HTR-8/SVneo (cell line): ENCODE results near the gene KRTAP4-7.
"Not testable (repeated sequence)": the region's sequence is repeated elsewhere in the genome, so short reads cannot be mapped to it uniquely, and the experiment has no call there.

Source experiments
- DNase-seq: peaks from one replicate; pipeline ENCODE4 v3.0.0; 2011; ENCODE audit warnings: low spot score, mixed read lengths; ENCODE audit not compliant: insufficient read length
- FAIRE-seq: peaks from 2 replicates; lab custom pipeline; 2011; peaks lifted over from hg19 to GRCh38; lab: Jason Lieb, UNC

Gene KRTAP4-7

DNA sequence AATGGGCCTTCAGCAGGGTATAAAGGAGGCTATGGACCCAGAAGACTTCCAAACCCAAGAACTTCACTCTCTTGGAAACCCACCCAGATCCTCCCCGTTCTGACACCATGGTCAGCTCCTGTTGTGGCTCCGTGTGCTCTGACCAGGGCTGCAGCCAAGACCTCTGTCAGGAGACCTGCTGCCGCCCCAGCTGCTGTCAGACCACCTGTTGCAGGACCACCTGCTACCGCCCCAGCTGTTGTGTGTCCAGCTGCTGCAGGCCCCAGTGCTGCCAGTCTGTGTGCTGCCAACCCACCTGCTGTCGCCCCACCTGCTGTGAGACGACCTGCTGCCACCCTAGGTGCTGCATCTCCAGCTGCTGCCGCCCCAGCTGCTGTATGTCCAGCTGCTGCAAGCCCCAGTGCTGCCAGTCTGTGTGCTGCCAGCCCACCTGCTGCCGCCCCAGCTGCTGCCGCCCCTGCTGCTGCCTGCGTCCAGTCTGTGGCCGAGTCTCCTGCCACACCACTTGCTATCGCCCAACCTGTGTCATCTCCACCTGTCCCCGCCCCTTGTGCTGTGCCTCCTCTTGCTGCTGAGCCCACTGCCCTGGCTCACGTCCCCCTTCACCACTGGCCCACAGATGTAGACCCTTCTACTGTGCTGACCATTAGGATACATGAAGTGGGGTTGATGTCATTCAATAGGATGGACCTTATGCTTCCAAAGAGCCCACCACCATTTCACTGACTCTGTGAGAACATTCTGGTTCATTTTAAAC, at the start of gene KRTAP4-7:
TSS of gene KRTAP4-7 (plus strand) at position 51 of the 757 bp plus-strand sequence. CDS start at position 108, 57 bp downstream.
- peak; percentile 20 for FAIRE-seq
- not testable (repeated sequence) for DNase-seq

DNA sequence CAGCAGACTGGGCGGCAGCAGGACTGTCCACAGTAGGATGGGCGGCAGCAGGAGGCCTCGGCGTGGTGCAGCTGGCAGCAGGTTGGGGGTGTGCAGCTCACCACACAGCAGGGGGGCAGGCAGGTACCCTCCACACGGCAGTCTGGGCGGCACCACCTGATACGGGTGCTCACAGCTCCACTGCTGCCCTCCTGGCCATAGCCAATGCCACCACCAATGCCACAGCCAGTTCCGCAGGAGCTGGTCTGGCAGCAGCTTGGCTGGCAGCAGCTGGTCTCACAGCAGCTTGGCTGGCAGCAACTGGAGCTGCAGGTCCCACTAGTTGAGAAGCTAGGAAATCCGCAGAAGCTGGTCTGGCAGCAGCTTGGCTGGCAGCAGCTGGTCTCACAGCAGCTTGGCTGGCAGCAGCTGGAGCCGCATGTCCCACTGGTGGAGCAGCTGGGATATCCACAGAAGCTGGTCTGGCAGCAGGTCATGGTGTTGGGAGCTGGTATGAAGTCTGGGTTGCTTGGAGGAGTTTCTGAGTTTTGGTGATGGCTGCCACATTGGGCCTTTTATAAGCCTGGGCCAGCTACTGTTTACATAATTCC, 49.5 kb upstream of the KRTAP4-7 start, which contains the start of gene KRTAP1-3:
TSS of gene KRTAP1-3 (minus strand) at position 529 of the 590 bp plus-strand sequence. CDS start at position 476, 53 bp downstream.
- not testable (repeated sequence) for DNase-seq
- peak; percentile 91 for FAIRE-seq

DNA sequence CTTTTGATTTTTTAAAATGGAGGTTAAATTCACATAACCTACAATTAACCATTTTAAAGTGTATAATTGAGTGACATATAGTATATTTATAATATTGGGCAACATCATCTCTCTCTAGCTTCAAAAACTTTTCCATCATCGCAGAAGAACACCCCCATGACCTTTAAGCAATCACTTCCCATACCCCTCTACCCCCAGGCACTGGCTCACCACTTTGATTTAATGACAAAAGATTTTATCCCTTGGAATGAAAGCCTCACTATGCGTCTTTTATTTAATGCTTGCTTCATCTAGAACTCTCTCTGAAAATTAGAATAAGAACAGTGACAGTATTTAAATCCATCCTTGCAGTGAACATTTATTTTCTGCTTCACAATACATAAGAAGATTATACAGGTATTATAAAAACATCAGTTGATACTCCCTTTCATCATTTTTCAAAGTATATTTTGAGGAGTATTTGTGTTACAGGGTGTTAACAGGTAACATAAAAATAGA, 46.0 kb upstream of the KRTAP4-7 start:
- FAIRE-seq (no peak), DNase-seq (no peak)

GRCh38 chr17:41040783-41041571, 43.0 kb upstream of the KRTAP4-7 start, which contains the start of gene KRTAP1-1:
TSS of gene KRTAP1-1 (minus strand) at chr17:41041450. CDS start at chr17:41041397, 53 bp downstream.
- peak; percentile 96 for FAIRE-seq
- DNase-seq, result not testable (repeated sequence)

DNA sequence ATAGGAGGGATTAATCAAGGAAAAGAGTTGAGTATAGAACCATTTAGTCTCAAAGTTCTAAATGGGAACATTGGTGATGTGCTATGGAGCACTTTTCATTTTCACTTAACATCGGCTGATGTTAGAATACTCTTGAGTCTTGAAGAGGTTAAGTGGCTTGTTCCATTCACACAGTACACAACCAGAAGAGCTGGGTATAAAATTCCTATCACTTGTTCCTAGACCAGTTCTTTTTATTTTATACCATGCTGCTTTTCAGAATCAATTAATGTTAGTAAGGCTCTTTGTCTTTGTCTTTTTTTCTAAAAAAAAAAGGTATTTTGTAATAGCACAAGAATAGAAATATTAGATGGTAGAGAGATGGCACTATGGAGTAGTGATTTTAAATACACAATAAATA, 41.0 kb upstream of the KRTAP4-7 start:
- DNase-seq (no peak), FAIRE-seq (no peak)

DNA sequence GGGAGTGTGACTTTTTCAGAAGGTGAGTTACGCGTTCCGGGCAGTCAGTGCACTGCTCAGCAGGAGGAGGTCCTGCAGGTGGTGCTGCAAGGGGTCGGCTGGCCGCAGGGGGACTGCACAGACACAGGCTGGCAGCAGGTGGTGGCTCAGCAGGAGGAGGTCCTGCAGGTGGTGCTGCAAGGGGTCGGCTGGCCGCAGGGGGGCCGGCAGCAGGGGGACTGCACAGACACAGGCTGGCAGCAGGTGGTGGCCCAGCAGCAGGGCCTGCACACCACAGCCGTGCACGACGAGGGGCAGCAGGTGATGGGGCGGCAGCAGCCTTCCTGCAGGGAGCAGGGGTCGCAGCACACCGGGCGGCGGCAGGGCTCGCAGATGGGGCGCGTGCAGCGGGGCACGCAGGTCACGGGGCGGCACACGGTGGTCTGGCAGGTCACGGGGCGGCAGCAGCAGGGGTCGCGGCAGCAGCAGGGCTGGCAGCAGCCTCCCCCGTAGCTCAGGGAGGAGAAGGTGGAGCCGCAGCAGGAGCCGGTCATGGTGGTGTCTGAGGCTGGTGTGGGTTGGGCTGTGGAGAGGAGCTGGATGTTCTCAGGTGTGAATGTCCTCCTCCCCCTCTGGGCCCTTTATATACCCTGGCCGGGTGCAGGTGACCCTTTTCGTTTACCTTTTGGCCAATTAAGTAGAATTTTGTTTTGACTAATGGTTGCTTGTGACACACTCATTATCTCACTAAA, 37.0 kb upstream of the KRTAP4-7 start, which contains the start of gene KRTAP2-1:
TSS of gene KRTAP2-1 (minus strand) at position 582 of the 731 bp plus-strand sequence. CDS start at position 533, 49 bp downstream.
- not testable (repeated sequence) for FAIRE-seq, DNase-seq

GRCh38 chr17:41048441-41048840, 35.5 kb upstream of the KRTAP4-7 start:
- FAIRE-seq, result peak; percentile 68
- peak; percentile 62 for DNase-seq

DNA sequence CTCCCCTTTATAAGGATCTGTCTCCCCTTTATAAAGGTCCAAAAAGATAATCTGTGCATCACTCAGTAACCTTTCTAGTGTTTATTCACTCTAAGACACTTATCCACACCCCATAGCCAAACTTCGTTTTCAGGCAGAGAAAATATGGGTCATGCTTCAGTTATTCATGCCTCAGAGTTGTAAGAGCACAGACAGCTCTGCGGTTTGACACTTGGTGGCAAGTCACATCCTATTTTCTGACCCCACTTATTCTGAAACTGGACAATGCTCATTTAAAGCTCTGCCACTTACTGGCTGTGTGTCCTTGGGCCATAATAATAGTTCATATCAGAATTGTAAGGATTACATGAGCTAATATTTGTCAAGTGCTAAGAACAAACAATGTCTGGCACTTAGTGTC, 34.8 kb upstream of the KRTAP4-7 start:
- peak; percentile 53 for DNase-seq
- FAIRE-seq, result peak; percentile 84

GRCh38 chr17:41052566-41052965, 31.4 kb upstream of the KRTAP4-7 start:
- FAIRE-seq (no peak), DNase-seq (no peak)

GRCh38 chr17:41054025-41054424, 29.9 kb upstream of the KRTAP4-7 start:
- no peak for FAIRE-seq

DNA sequence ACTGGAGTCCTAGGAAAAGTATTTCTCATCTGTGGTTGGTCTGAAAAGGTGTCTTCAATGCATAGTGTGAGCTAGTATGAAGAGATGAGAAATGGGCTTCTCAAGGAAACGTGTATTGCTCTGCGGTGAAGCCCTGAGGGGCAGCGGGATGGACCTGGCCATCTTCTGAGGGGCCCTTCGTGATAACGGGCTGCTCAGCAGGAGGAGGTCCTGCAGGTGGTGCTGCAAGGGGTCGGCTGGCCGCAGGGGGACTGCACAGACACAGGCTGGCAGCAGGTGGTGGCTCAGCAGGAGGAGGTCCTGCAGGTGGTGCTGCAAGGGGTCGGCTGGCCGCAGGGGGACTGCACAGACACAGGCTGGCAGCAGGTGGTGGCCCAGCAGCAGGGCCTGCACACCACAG, 29.4 kb upstream of the KRTAP4-7 start:
- DNase-seq, FAIRE-seq: not testable (repeated sequence)

More at GRCh38 chr17:41054025-41054424, 29.9 kb upstream of the KRTAP4-7 start:
- DNase-seq, result no peak

DNA sequence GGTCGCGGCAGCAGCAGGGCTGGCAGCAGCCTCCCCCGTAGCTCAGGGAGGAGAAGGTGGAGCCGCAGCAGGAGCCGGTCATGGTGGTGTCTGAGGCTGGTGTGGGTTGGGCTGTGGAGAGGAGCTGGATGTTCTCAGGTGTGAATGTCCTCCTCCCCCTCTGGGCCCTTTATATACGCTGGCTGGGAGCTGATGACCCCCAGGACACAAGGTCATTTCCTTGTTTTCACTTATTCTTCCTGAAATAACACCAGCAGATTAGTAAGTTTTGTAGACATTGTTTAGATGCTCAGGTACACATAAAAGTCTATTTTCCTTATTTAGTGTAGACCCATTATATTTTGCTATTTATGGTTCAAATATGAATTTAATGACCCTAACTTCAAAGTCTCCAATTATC, 28.8 kb upstream of the KRTAP4-7 start, which contains the start of gene KRTAP2-2:
TSS of gene KRTAP2-2 (minus strand) at position 101 of the 400 bp plus-strand sequence. CDS start at position 82, 19 bp downstream.
- DNase-seq, FAIRE-seq: not testable (repeated sequence)

DNA sequence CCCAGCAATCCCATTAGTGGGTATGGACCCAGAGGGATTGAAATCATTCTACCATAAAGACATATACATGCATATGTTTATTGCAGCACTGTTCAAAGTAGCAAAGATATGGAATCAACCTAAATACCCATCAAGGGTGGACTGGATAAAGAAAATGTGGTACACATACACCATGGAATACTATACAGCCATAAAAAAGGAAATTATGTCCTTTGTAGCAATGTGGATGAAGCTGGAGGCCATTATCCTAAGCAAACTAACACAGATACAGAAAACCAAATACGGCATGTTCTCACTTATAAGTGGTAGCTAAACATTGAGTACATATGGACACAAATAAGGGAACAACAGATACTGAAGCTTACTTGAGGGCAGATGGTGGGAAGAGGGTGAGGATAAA, 26.4 kb upstream of the KRTAP4-7 start:
- FAIRE-seq, result peak; percentile 64
- DNase-seq, result no peak

DNA sequence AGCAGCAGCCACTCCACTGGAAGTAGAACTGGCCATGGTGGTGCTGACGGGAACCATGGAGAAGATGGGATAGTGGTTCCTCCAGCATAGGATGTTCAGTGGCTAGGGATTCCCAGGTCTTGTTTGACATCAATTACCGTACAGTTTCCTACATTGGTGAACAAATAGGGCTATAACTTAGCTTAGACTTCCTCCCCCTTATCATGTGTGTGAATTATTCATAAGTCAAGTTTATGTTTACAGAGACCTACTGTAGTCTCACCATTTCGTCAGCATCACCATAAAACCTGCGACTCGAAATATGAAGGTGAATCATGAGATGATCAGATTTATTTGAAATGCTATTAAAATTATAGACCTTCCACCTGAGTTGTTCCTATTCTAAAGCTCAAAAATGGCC, 25.2 kb upstream of the KRTAP4-7 start:
- no peak for DNase-seq
- FAIRE-seq, result no peak

DNA sequence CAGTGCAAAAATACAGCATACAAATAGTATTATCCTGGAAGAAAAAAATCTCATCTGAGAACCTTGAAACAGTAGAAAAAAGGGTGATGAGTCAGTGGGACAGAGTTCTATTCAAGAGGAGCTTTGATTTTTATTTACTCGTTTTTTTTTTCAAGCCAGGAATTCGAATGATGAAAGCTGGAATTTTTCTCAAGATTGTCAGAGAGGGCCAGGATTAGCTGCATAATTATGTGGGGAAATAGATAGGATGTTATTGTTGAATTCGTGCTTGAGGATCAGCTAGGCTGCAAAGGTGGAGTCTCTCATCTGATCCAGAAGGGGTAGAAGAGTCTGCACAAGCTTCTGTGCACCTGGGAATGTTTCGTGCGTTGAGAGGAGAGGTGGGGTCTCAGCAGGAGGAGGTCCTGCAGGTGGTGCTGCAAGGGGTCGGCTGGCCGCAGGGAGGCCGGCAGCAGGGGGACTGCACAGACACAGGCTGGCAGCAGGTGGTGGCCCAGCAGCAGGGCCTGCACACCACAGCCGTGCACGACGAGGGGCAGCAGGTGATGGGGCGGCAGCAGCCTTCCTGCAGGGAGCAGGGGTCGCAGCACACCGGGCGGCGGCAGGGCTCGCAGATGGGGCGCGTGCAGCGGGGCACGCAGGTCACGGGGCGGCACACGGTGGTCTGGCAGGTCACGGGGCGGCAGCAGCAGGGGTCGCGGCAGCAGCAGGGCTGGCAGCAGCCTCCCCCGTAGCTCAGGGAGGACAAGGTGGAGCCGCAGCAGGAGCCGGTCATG, 24.5 kb upstream of the KRTAP4-7 start:
- not testable (repeated sequence) for FAIRE-seq
- DNase-seq, result peak; percentile 45

GRCh38 chr17:41060052-41060604, 23.8 kb upstream of the KRTAP4-7 start, which contains the start of gene KRTAP2-3:
TSS of gene KRTAP2-3 (minus strand) at chr17:41060114. CDS start at chr17:41060050, 64 bp downstream.
- FAIRE-seq, result peak; percentile 98
- DNase-seq, result peak; percentile 68

GRCh38 chr17:41061964-41062363, 22.0 kb upstream of the KRTAP4-7 start:
- FAIRE-seq (peak; percentile 89), DNase-seq (peak; percentile 65)

DNA sequence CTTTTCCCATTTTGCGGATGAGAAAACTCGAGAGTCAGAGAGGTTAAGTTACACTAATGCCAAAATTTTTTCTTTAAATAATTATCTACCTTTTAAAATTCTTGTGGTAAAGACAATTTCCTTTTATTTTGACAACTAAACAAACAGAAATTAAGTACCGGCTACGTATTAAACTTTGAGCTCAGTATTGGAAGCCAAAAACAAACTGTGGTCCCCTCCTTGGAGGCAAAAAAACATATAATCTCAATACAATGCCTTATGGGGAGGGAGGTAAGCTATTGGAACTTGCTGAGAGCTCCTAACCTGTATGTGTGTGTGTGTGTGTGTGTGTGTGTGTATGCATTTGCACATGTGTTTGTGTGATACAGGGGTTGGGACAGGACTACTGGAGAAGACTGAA, 20.5 kb upstream of the KRTAP4-7 start:
- DNase-seq (no peak), FAIRE-seq (peak; percentile 81)
